ENCODE data around the gene DRD3.

Gene DRD3

DNA sequence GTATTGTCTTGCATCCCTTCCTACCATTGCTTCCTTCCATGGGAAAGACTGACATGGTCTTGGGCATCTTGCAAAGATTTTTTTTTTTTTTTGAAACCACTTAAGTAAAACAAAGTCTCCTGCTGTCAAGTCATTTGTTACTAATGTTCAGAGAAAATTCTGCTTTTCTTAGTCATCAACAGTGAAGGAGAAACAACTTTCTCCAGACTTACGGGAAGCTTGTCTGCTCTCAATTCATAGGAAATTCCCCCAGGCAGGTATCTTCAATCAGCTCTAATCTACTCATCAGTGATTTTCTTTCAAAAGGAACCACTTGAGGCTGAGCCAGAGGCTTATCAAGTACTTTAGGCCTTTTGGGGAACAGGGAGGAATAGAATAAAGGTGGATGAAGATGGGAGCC lies 15.9 kb upstream of the DRD3 start:
- no peak overlapping the region for H3K4me3 ChIP-seq (replicated peaks in 1 of 2; ENCODE audit: low read depth in 2 of 2, low read length in 2 of 2)
- TF ChIP-seq, protein P1, sequence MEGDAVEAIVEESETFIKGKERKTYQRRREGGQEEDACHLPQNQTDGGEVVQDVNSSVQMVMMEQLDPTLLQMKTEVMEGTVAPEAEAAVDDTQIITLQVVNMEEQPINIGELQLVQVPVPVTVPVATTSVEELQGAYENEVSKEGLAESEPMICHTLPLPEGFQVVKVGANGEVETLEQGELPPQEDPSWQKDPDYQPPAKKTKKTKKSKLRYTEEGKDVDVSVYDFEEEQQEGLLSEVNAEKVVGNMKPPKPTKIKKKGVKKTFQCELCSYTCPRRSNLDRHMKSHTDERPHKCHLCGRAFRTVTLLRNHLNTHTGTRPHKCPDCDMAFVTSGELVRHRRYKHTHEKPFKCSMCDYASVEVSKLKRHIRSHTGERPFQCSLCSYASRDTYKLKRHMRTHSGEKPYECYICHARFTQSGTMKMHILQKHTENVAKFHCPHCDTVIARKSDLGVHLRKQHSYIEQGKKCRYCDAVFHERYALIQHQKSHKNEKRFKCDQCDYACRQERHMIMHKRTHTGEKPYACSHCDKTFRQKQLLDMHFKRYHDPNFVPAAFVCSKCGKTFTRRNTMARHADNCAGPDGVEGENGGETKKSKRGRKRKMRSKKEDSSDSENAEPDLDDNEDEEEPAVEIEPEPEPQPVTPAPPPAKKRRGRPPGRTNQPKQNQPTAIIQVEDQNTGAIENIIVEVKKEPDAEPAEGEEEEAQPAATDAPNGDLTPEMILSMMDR (IDR thresholded peaks at IDR 0.05; ENCODE audit: low read depth, low read length): no peak
- peak in 1 of 2 donors; percentile 18 for DNase-seq (ENCODE audit: low read depth in 2 of 2)

DNA sequence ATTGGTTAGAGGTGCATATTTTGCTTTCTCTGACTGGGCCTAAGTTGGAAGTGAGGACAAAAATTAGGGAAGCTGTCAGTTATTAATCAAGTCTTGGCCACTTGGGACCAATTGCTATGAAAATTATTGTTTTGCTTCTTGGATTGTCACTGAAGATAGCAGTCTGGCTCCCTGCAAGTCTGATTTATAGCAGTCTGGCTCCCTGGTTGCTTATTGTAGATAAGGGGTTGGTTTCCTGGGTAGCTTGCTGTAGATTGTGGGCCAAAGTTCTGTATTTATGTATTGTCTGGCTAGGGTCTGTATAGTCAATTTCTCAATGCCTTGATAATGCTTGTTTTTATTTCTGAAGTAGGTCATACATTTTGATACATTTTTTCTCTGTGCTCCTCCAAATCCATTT lies 13.3 kb upstream of the DRD3 start:
- TF ChIP-seq, protein P1 (IDR thresholded peaks at IDR 0.05; ENCODE audit: low read depth, low read length): no peak
- no peak for DNase-seq (ENCODE audit: low read depth in 2 of 2)
- H3K4me3 ChIP-seq (replicated peaks in 1 of 2; ENCODE audit: low read depth in 2 of 2, low read length in 2 of 2): no peak overlapping the region

DNA sequence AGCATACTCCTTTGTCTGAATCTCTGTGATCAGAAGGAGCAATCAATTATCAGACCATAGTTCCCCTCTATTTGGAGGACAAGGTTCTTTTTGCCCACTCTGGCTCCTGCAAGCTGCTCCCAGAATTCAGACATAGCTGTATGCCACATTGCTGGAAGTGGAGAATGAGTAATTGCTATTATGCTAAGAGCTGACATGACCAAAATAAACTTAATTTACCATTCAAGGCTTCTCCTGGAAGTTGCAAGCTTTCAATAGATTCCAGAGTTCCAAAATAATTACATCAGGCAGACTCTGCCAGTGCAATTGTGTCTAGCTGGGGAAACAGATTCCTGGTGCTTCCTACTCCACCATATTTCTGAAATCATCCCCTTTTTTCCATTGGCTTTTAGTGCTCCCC lies 7.6 kb upstream of the DRD3 start:
- TF ChIP-seq, protein P1 (IDR thresholded peaks at IDR 0.05; ENCODE audit: low read depth, low read length): no peak
- H3K4me3 ChIP-seq (replicated peaks in 1 of 2; ENCODE audit: low read depth in 2 of 2, low read length in 2 of 2): no peak overlapping the region
- DNase-seq (ENCODE audit: low read depth in 2 of 2): no peak

DNA sequence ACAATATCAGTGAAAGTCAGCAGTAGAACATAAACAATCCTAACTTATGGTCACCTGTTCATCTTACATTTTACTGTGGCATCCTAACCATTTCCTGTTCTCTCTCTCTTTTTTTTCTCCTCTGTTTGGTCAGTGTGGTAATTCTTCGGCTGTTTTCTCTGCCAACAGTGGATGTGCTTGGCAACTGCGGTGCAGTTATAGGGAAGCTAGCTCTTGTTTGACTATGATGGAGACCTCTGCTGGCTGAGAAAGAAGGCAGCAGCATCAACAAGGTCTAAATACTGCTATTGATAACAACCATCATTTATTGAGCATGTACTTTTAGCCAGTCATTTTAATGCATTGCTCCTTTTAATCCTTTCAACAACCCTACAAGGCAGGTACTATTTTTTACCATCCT lies 723 bp upstream of the DRD3 start:
- peak; percentile 50 to 53 for DNase-seq (ENCODE audit: low read depth in 2 of 2)
- H3K4me3 ChIP-seq (replicated peaks in 1 of 2; ENCODE audit: low read depth in 2 of 2, low read length in 2 of 2): no peak overlapping the region
- TF ChIP-seq, protein P1 (IDR thresholded peaks at IDR 0.05; ENCODE audit: low read depth, low read length): peak; percentile 43

- H3K4me3 ChIP-seq (replicated peaks in 1 of 2; ENCODE audit: low read depth in 2 of 2, low read length in 2 of 2): no peak overlapping the region
- DNase-seq (ENCODE audit: low read depth in 2 of 2): no peak
Observed at GRCh38 chr3:114176890-114177289, 2.0 kb downstream of the DRD3 start.

DNA sequence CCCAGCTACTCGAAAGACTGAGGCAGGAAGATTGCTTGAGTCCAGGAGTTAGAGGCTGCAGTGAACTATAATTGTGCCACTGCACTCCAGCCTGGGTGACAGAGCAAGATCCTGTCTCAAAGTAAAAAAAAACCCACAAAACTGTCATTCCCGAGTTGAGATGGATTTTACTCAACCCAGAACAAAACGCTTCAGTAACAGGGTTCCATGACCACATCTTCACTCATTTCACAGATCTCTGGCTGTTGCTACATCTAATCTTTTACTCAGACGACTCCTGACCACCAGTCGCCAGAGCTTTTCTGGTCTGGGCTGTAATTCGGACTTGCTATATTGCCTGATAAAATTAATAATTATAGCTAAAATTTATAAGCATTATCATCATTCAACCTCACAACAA lies 2.4 kb downstream of the DRD3 start:
- TF ChIP-seq, protein P1 (IDR thresholded peaks at IDR 0.05; ENCODE audit: low read depth, low read length): no peak
- no peak overlapping the region for H3K4me3 ChIP-seq (replicated peaks in 1 of 2; ENCODE audit: low read depth in 2 of 2, low read length in 2 of 2)
- DNase-seq (ENCODE audit: low read depth in 2 of 2): no peak

More at GRCh38 chr3:114176890-114177289, 2.0 kb downstream of the DRD3 start:
- TF ChIP-seq, protein P1 (IDR thresholded peaks at IDR 0.05; ENCODE audit: low read depth, low read length): no peak

Measured in cardiac fibroblast (primary cell).